ENCODE measurements around the gene TUBB6.

TUBB6 gene

GRCh38 chr18:12314591-12315305 is 6.7 kb downstream of the TUBB6 start:
- Histone ChIP-seq H3K4me3 (ENCODE audit: low read depth, low read length) (no peak overlapping the region), H3K36me3 (peaks cover 22% of the 10 kb centered on the region), H3K9me3 (ENCODE audit: severe bottlenecking) (peaks cover 8% of the 10 kb centered on the region), H3K27me3 (ENCODE audit: insufficient read depth, low read depth, severe bottlenecking) (no peaks in the 10 kb centered on the region), H3K27ac (no peak overlapping the region)
- DNase-seq, result no peak
- no peak for TF ChIP-seq CTCF (IDR thresholded peaks at IDR 0.05; ENCODE audit: low read depth, low read length)

- H3K4me3 ChIP-seq (ENCODE audit: low read depth, low read length), result no peak overlapping the region
- no peak overlapping the region for H3K27ac ChIP-seq
- peaks cover 21% of the 10 kb centered on the region for H3K36me3 ChIP-seq
These were observed 7.4 kb downstream of the TUBB6 start for GRCh38 chr18:12315490-12315889.

GRCh38 chr18:12315911-12316310 is 7.9 kb downstream of the TUBB6 start:
- no peak for DNase-seq
- Histone ChIP-seq H3K4me3 (ENCODE audit: low read depth, low read length) (no peak overlapping the region), H3K27ac (no peak overlapping the region), H3K36me3 (peaks cover 16% of the 10 kb centered on the region), H3K27me3 (ENCODE audit: insufficient read depth, low read depth, severe bottlenecking) (no peaks in the 10 kb centered on the region), H3K9me3 (ENCODE audit: severe bottlenecking) (peaks cover 8% of the 10 kb centered on the region)
- no peak for TF ChIP-seq CTCF (IDR thresholded peaks at IDR 0.05; ENCODE audit: low read depth, low read length)

More at GRCh38 chr18:12315490-12315889, 7.4 kb downstream of the TUBB6 start:
- H3K27me3 ChIP-seq (ENCODE audit: insufficient read depth, low read depth, severe bottlenecking), result no peaks in the 10 kb centered on the region
- no peak for DNase-seq
- no peak for TF ChIP-seq CTCF (IDR thresholded peaks at IDR 0.05; ENCODE audit: low read depth, low read length)
- H3K9me3 ChIP-seq (ENCODE audit: severe bottlenecking), result peaks cover 8% of the 10 kb centered on the region

GRCh38 chr18:12317664-12318333 is 9.8 kb downstream of the TUBB6 start:
- DNase-seq, result no peak
- H3K4me3 ChIP-seq (ENCODE audit: low read depth, low read length), result no peak overlapping the region
- no peaks in the 10 kb centered on the region; the same call in none of the 2 replicates for H3K36me3 ChIP-seq
- H3K27ac ChIP-seq, result no peak overlapping the region
- H3K9me3 ChIP-seq (ENCODE audit: severe bottlenecking), result no peaks in the 10 kb centered on the region
- no peak for TF ChIP-seq CTCF (IDR thresholded peaks at IDR 0.05; ENCODE audit: low read depth, low read length)
- H3K27me3 ChIP-seq (ENCODE audit: insufficient read depth, low read depth, severe bottlenecking), result no peaks in the 10 kb centered on the region

- TF ChIP-seq CTCF (IDR thresholded peaks at IDR 0.05; ENCODE audit: low read depth, low read length), result no peak
- no peak for DNase-seq
- H3K9me3 ChIP-seq (ENCODE audit: severe bottlenecking), result no peaks in the 10 kb centered on the region
- no peaks in the 10 kb centered on the region; the same call in none of the 2 replicates for H3K36me3 ChIP-seq
- H3K27me3 ChIP-seq (ENCODE audit: insufficient read depth, low read depth, severe bottlenecking), result no peaks in the 10 kb centered on the region
- no peak overlapping the region for H3K4me3 ChIP-seq (ENCODE audit: low read depth, low read length)
- no peak overlapping the region for H3K27ac ChIP-seq
These were observed 10.3 kb downstream of the TUBB6 start for GRCh38 chr18:12318334-12318697.

All from WERI-Rb-1 (cell line).